ENCODE measurements around the gene SH2B2.

DNA sequence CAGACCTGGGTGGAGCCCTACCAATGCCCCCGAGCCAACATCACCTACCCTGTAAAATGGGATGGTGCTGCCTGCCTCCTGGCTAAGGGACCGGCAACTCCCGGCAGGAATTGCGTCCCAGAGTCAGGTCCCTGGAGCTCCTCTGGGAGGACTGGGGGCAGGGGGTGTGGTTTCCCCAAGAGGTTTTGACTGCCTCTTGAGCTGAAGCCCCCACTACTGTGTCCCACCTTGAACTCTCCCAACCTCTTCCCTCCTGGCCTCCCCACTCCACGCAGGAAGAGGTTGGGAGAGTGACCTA lies 1.3 kb downstream of the SH2B2 start:
- TF ChIP-seq GATA2 (IDR thresholded peaks at IDR 0.05; ENCODE audit: low read depth, low read length) (no peak), GATA3 (IDR thresholded peaks at IDR 0.05; ENCODE audit: low read depth, low read length) (no peak)
